ENCODE data around the gene PSMG4. TPM values are rescaled to one million over a fixed set of nuclear protein-coding genes. Genes with fewer than 3 reads are reported as not detected.

PSMG4 gene
- total and polyA plus RNA-seq, 7 experiments from 2014 or later = 15.6 to 81.7 (median 42.5) TPM

DNA sequence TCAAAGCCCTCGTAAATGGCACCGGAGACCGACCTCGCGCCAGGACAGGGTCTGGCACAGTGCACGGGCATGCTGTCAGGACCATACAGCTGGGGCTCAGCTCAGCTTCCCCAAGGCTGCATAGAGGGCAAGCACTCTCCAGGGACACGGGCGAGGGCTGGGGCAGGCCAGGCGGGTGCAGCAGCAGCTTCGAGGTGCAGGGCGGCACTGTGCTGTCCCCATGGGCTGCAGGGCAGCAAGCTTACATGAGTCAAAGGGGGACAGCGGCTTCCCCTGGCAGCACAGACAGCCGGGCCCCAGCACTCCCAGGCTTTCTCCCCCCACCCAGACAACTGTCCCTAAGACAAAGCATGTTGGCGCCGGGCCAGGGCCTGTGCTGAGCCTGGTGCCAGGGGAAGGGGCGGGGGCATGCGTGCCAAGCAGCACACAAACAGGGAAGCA lies 25.7 kb downstream of the PSMG4 start:
- CTCF ChIA-PET = no interaction called here

DNA sequence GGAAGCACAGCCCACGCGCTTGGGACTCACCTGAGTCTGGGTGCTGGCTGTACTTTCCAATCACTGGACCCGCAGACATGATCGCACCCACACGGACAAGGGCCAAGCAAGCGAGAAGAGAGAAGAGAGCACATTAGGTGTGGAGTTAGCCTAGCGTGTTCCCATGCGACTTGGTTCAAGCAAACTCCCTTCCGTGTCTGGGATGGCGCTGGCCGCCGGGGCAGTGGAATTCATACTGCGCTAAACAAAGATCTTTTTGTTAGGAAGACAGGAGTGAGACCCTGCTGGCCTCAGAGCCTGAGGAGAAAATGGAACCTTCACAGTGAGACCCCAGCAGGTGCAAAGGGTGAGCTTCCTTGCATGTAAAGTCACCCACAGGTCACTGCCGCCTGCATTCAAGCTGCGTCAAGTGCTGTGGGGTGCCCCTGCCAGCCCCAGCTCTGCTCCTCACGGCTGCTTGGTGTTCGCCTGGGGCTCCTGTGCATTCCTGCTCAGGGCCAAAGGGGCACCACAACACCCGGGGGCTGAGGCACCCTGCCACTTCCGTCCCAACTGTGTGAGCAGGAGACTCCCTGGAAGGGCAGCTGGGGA lies 26.4 kb downstream of the PSMG4 start:
- Histone ChIP-seq H3K36me3 (ENCODE audit: control insufficient read depth in 2 of 3, insufficient read depth in 3 of 3, low read length in 3 of 3) (peaks cover 0 to 37% (median 0%) of the 10 kb centered on the region in 3 experiments), H3K27ac (ENCODE audit: low read depth, low read length) (no peak overlapping the region), H3K9me3 (ENCODE audit: control insufficient read depth in 2 of 3, low read length in 3 of 3) (no peaks in the 10 kb centered on the region), H3K27me3 (ENCODE audit: control insufficient read depth in 2 of 2, insufficient read depth in 2 of 2, low read length in 2 of 2) (no peaks in the 10 kb centered on the region), H3K4me3 (ENCODE audit: low read length) (no peak overlapping the region), H3K4me1 (ENCODE audit: control insufficient read depth in 2 of 2, insufficient read depth in 2 of 2, low read length in 2 of 2) (no peaks in the 10 kb centered on the region)
- Mint-ChIP-seq H3K4me1 (no peaks in the 10 kb centered on the region), H3K27ac (peak overlapping the region in 2 of 9 donors; percentile 19 to 30), H3K4me3 (no peak overlapping the region), H3K27me3 (no peaks in the 10 kb centered on the region), H3K9me3 (peaks cover 0 to 2% (median 0%) of the 10 kb centered on the region in 11 donors), H3K36me3 (peaks cover 0 to 10% (median 0%) of the 10 kb centered on the region in 5 donors)
- ATAC-seq (no peak), DNase-seq (no peak)
- ChIA-PET CTCF (interaction anchor here (0.8 to 1.3 kb wide), 3 partner anchors 18 to 693 kb away, joined by 3 read pairs; no protein-coding TSS in a partner anchor), POLR2A (interaction anchor here (0.6 kb wide), 1 partner anchor 18 kb away, joined by 3 read pairs; no protein-coding TSS in a partner anchor)
- intact Hi-C loops (cut with micrococcal nuclease) = no loop called here

More for the DNA sequence above, 25.7 kb downstream of the PSMG4 start:
- H3K9me3 ChIP-seq (ENCODE audit: control insufficient read depth in 2 of 3, low read length in 3 of 3) = no peaks in the 10 kb centered on the region
- H3K27me3 ChIP-seq (ENCODE audit: control insufficient read depth in 2 of 2, insufficient read depth in 2 of 2, low read length in 2 of 2) = no peaks in the 10 kb centered on the region
- H3K36me3 ChIP-seq (ENCODE audit: control insufficient read depth in 2 of 3, insufficient read depth in 3 of 3, low read length in 3 of 3) = peaks cover 0 to 37% (median 0%) of the 10 kb centered on the region in 3 experiments
- DNase-seq (no peak), ATAC-seq (no peak)
- no peak overlapping the region for H3K4me3 ChIP-seq (ENCODE audit: low read length)
- Mint-ChIP-seq H3K4me3 (no peak overlapping the region), H3K27me3 (no peaks in the 10 kb centered on the region), H3K9me3 (peaks cover 0 to 2% (median 0%) of the 10 kb centered on the region in 11 donors), H3K27ac (no peak overlapping the region), H3K36me3 (peaks cover 0 to 10% (median 0%) of the 10 kb centered on the region in 5 donors), H3K4me1 (peaks cover 0 to 4% (median 4%) of the 10 kb centered on the region in 7 donors)
- no peak overlapping the region for H3K27ac ChIP-seq (ENCODE audit: low read depth, low read length)
- POLR2A ChIA-PET = no interaction called here
- peaks cover 0 to 5% of the 10 kb centered on the region in 2 donors for H3K4me1 ChIP-seq (ENCODE audit: control insufficient read depth in 2 of 2, insufficient read depth in 2 of 2, low read length in 2 of 2)
- intact Hi-C loops (cut with micrococcal nuclease) = no loop called here

DNA sequence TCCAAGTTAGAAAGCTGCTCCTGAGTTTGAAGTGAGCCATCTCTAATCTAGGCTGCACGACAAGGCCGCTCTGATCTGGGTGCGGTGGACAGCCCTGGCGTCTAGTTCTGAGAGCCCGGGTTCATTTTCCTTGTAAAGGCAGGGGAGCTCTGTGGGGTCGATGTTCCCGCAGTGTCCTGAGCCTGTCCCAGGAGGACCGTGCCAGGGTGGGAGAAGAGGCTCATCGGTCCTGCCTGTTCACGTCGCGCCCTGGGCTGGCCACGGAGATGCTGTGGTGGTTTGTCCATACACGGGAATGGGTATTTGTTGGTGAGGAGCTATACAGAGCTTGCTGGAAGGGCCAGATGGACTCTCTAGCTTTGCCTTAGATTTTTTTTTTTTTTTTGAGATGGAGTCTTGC lies 27.0 kb downstream of the PSMG4 start:
- no peaks in the 10 kb centered on the region for H3K27me3 ChIP-seq (ENCODE audit: control insufficient read depth in 2 of 2, insufficient read depth in 2 of 2, low read length in 2 of 2)
- Mint-ChIP-seq H3K27ac (no peak overlapping the region), H3K4me3 (no peak overlapping the region), H3K9me3 (no peaks in the 10 kb centered on the region), H3K27me3 (no peaks in the 10 kb centered on the region), H3K36me3 (peaks cover 0 to 10% (median 0%) of the 10 kb centered on the region in 5 donors), H3K4me1 (no peaks in the 10 kb centered on the region)
- H3K4me3 ChIP-seq (ENCODE audit: low read length) = no peak overlapping the region
- H3K4me1 ChIP-seq (ENCODE audit: control insufficient read depth in 2 of 2, insufficient read depth in 2 of 2, low read length in 2 of 2) = no peaks in the 10 kb centered on the region
- H3K36me3 ChIP-seq (ENCODE audit: control insufficient read depth in 2 of 3, insufficient read depth in 3 of 3, low read length in 3 of 3) = peaks cover 0 to 36% (median 0%) of the 10 kb centered on the region in 3 experiments
- ATAC-seq (no peak), DNase-seq (no peak)
- H3K27ac ChIP-seq (ENCODE audit: low read depth, low read length) = no peak overlapping the region
- no peaks in the 10 kb centered on the region for H3K9me3 ChIP-seq (ENCODE audit: control insufficient read depth in 2 of 3, low read length in 3 of 3)
- intact Hi-C loops (cut with micrococcal nuclease) = no loop called here
- ChIA-PET POLR2A (interaction anchor here (0.6 kb wide), 1 partner anchor 18 kb away, joined by 3 read pairs; no protein-coding TSS in a partner anchor), CTCF (interaction anchor here (0.8 to 1.3 kb wide), 4 partner anchors 8 to 693 kb away, joined by 3 to 4 read pairs (median 3); no protein-coding TSS in a partner anchor)

DNA sequence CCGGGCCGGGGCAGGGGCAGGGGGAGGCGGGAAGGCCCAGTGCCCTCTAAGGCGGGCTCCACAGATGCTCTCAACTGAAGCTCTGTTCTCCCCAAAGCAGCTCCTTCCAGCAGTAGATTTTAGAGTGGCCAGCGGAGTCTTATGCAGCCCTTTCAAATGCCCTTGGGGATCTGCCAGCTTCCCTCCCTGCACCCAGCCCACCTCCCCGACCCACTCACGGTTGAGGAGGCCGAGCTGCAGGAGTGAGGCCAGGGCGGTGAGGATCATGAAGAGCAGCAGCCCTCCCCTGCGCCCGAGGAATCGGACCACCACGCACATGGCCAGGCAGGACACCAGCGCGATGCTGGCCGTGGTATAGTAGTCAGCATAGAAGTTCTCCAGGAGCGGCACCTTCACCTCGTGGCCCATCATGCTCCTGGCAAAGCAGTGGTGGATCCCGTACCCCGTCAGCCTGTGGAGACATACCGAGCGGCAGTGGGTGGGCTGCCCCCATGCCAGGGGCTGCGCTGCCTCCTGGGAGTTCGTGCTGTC lies 28.0 kb downstream of the PSMG4 start:
- Histone ChIP-seq H3K4me3 (ENCODE audit: low read length) (no peak overlapping the region), H3K4me1 (ENCODE audit: control insufficient read depth in 2 of 2, insufficient read depth in 2 of 2, low read length in 2 of 2) (no peaks in the 10 kb centered on the region), H3K9me3 (ENCODE audit: control insufficient read depth in 2 of 3, low read length in 3 of 3) (no peaks in the 10 kb centered on the region), H3K27me3 (ENCODE audit: control insufficient read depth in 2 of 2, insufficient read depth in 2 of 2, low read length in 2 of 2) (no peaks in the 10 kb centered on the region), H3K36me3 (ENCODE audit: control insufficient read depth in 2 of 3, insufficient read depth in 3 of 3, low read length in 3 of 3) (peaks cover 0 to 31% (median 0%) of the 10 kb centered on the region in 3 experiments), H3K27ac (ENCODE audit: low read depth, low read length) (no peak overlapping the region)
- ChIA-PET POLR2A (interaction anchor here (0.5 kb wide), 1 partner anchor 167 kb away, joined by 3 read pairs; no protein-coding TSS in a partner anchor), CTCF (interaction anchor here (0.6 to 1.1 kb wide), 3 partner anchors 9 to 351 kb away, joined by 3 to 4 read pairs (median 3); no protein-coding TSS in a partner anchor)
- Mint-ChIP-seq H3K4me1 (no peaks in the 10 kb centered on the region), H3K9me3 (no peaks in the 10 kb centered on the region), H3K4me3 (no peak overlapping the region), H3K36me3 (peaks cover 0 to 10% (median 0%) of the 10 kb centered on the region in 5 donors), H3K27ac (peak overlapping the region in 8 of 9 donors; percentile 38 to 84 (median 48)), H3K27me3 (no peaks in the 10 kb centered on the region)
- ATAC-seq = no peak
- intact Hi-C loops (cut with micrococcal nuclease) = no loop called here
- no peak for DNase-seq

DNA sequence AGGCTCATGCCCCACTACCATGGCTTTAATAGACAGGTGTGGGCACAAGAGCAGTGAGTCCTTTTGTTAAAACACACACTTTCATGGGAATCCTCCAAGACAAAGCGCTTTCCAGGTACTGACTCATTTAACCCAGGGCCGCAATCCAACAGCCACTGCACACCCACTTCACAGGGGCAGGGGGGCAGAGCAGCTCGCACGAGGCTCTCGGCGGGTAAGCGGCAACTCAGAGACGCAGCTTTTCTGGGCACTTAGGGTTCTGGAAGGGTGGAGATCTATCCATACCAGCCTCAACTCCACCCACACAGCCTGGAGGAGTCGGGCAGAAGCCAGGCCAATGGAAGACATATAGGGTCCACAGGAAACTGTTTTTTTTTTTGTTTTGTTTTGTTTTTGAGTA lies 28.6 kb downstream of the PSMG4 start:
- Mint-ChIP-seq H3K36me3 (peaks cover 0 to 10% (median 0%) of the 10 kb centered on the region in 5 donors), H3K27ac (peak overlapping the region in 7 of 9 donors; percentile 38 to 84 (median 40)), H3K4me3 (no peak overlapping the region), H3K9me3 (no peaks in the 10 kb centered on the region), H3K4me1 (no peaks in the 10 kb centered on the region), H3K27me3 (no peaks in the 10 kb centered on the region)
- Histone ChIP-seq H3K4me3 (ENCODE audit: low read length) (no peak overlapping the region), H3K4me1 (ENCODE audit: control insufficient read depth in 2 of 2, insufficient read depth in 2 of 2, low read length in 2 of 2) (no peaks in the 10 kb centered on the region), H3K9me3 (ENCODE audit: control insufficient read depth in 2 of 3, low read length in 3 of 3) (no peaks in the 10 kb centered on the region), H3K27ac (ENCODE audit: low read depth, low read length) (no peak overlapping the region), H3K36me3 (ENCODE audit: control insufficient read depth in 2 of 3, insufficient read depth in 3 of 3, low read length in 3 of 3) (peaks cover 0 to 29% (median 0%) of the 10 kb centered on the region in 3 experiments), H3K27me3 (ENCODE audit: control insufficient read depth in 2 of 2, insufficient read depth in 2 of 2, low read length in 2 of 2) (no peaks in the 10 kb centered on the region)
- no peak for DNase-seq
- intact Hi-C loops (cut with micrococcal nuclease) = no loop called here
- ChIA-PET POLR2A (no interaction called here), CTCF (no interaction called here)
- no peak for ATAC-seq

DNA sequence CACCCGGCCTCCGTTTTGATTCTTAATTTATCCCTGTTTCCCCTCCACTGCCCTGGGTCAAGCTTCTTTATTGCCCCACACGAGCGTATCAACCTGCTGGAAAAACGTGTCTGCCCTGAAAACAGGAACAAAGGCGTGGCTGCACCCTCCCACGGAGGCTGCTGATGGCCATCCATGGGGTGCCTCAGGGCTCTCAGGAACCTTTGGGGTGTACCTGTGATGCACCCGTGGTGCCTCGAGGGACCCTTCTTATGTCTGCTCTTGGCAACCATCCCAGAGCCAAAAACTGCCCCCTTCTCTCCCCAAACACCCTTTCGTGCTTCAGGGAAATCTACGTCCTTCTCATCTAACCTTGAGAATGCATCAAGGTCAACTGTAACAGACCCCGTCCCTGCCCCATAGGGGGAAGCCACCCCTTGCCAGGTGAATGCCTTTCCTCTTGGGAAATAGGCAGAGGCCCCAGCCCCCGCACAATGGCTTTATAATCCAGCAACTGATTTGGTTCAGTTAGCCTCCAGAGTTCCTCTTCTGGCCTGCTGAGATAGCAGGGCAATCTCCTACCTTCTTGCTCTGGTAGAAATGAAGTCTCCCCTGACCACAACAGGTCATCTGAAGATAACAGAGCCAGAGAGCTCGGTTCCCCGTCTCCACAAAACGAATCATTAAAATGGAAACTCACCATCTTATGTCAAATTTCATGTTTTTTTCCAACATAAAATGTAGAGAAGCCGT lies 29.4 kb downstream of the PSMG4 start:
- no peak overlapping the region for H3K4me3 ChIP-seq (ENCODE audit: low read length)
- H3K27me3 ChIP-seq (ENCODE audit: control insufficient read depth in 2 of 2, insufficient read depth in 2 of 2, low read length in 2 of 2) = no peaks in the 10 kb centered on the region
- H3K27ac ChIP-seq (ENCODE audit: low read depth, low read length) = no peak overlapping the region
- intact Hi-C loops (cut with micrococcal nuclease) = no loop called here
- DNase-seq (no peak), ATAC-seq (no peak)
- H3K4me1 ChIP-seq (ENCODE audit: control insufficient read depth in 2 of 2, insufficient read depth in 2 of 2, low read length in 2 of 2) = no peaks in the 10 kb centered on the region
- no peaks in the 10 kb centered on the region for H3K9me3 Mint-ChIP-seq
- no peaks in the 10 kb centered on the region for H3K9me3 ChIP-seq (ENCODE audit: control insufficient read depth in 2 of 3, low read length in 3 of 3)
- H3K27ac Mint-ChIP-seq = peak overlapping the region in 5 of 9 donors; percentile 38 to 85 (median 79)
- H3K4me3 Mint-ChIP-seq = no peak overlapping the region
- H3K36me3 ChIP-seq (ENCODE audit: control insufficient read depth in 2 of 3, insufficient read depth in 3 of 3, low read length in 3 of 3) = peaks cover 0 to 23% (median 0%) of the 10 kb centered on the region in 3 experiments
- peaks cover 0 to 10% (median 0%) of the 10 kb centered on the region in 5 donors for H3K36me3 Mint-ChIP-seq
- ChIA-PET CTCF (no interaction called here), POLR2A (no interaction called here)
- no peaks in the 10 kb centered on the region for H3K4me1 Mint-ChIP-seq
- no peaks in the 10 kb centered on the region for H3K27me3 Mint-ChIP-seq

Measured in naive thymus-derived CD4-positive, alpha-beta T cell (primary cell).